Thyroid gland (tissue), 4 donors: ENCODE data around the gene HIVEP2. TPM values are rescaled to one million over a fixed set of nuclear protein-coding genes. Genes with fewer than 3 reads are reported as not detected.

Experiments
- DNase-seq, 2 donors: peaks; one replicate each; pipeline ENCODE4 v3.0.0-alpha.2; 2019
- H3K27ac ChIP-seq, 3 donors: fragments of 200-600 bp; sonication (generic); 1 replicate in 2 of 3; 2 replicates in 1 of 3; pipeline ENCODE4 v1.5.1; 2016 to 2019; ENCODE audit warnings: mild to moderate bottlenecking in 1 of 3, moderate library complexity in 1 of 3
- H3K27me3 ChIP-seq: fragments of 200-600 bp; sonication (generic); one replicate; pipeline ENCODE4 v1.5.1; 2019
- H3K36me3 ChIP-seq, 2 donors: fragments of 200-600 bp; sonication (generic); one replicate each; pipeline ENCODE4 v1.5.1; 2016 to 2019
- H3K4me1 ChIP-seq, 2 donors: fragments of 200-600 bp; sonication (generic); one replicate each; pipeline ENCODE4 v1.5.1; 2017 to 2019
- H3K4me3 ChIP-seq, 3 donors: fragments of 200-600 bp; sonication (generic); replicated peaks in 1 of 3; 1 replicate in 2 of 3; 2 replicates in 1 of 3; pipeline ENCODE4 v1.5.1; 2016; ENCODE audit warnings: mild to moderate bottlenecking in 1 of 3
- H3K9me3 ChIP-seq: fragments of 200-600 bp; sonication (generic); one replicate; pipeline ENCODE4 v1.5.1; 2017
- CTCF ChIP-seq, 6 experiments: fragments of 200-600 bp in 3 of 6; fragments of 450-650 bp in 3 of 6; sonication (generic) in 3 of 6; IDR thresholded peaks; one replicate each; pipeline ENCODE4 v1.5.1; 2016 to 2019; ENCODE audit warnings: antibody characterized with exemption in 6 of 6, mild to moderate bottlenecking in 2 of 6, inconsistent platforms in 1 of 6, moderate library complexity in 1 of 6
- POLR2A ChIP-seq, 2 donors: fragments of 450-650 bp; IDR thresholded peaks; one replicate each; pipeline ENCODE4 v1.6.1; 2017; ENCODE audit warnings: antibody characterized with exemption in 2 of 2, mild to moderate bottlenecking in 2 of 2, moderate library complexity in 1 of 2
- WGBS, 2 donors: methylation state at CpG; one replicate each; pipeline ENCODE4 v1.1.5; 2017; 5-methylcytosine and 5-hydroxymethylcytosine counted together
- intact Hi-C: fragments of 100-400 bp; cut with DNase I; formaldehyde crosslinking; loops from one replicate; pipeline ENCODE4 v1.15.1; 2023
- total RNA-seq, 4 donors: library from RNA; depleted of rRNA; stranded (reverse); fragments of >200 nt; gene quantifications; one replicate each; pipeline ENCODE4 v1.2.3, GENCODE V29; 2016

The HIVEP2 gene
- total RNA-seq, 4 donors from 2014 or later = 23.3 to 41.8 (median 26.4) TPM

GRCh38 chr6:142800240-142800639 lies 144.7 kb downstream of the HIVEP2 start:
- H3K27ac ChIP-seq = no peak overlapping the region

GRCh38 chr6:142799639-142800038 lies 145.3 kb downstream of the HIVEP2 start:
- Histone ChIP-seq H3K4me1 (peaks cover 10 to 12% of the 10 kb centered on the region in 2 donors), H3K4me3 (no peak overlapping the region), H3K9me3 (no peaks in the 10 kb centered on the region), H3K27ac (no peak overlapping the region), H3K27me3 (no peaks in the 10 kb centered on the region), H3K36me3 (no peaks in the 10 kb centered on the region)
- WGBS, 2 donors = 100% methylated on average over 1 of the region's 1 CpG
- intact Hi-C loops = no loop called here
- TF ChIP-seq POLR2A (IDR thresholded peaks at IDR 0.05) (no peak), CTCF (IDR thresholded peaks at IDR 0.05) (no peak)
- no peak for DNase-seq

More at GRCh38 chr6:142800240-142800639, 144.7 kb downstream of the HIVEP2 start:
- no peak for DNase-seq
- peaks cover 10 to 12% of the 10 kb centered on the region in 2 donors for H3K4me1 ChIP-seq
- H3K27me3 ChIP-seq = no peaks in the 10 kb centered on the region
- intact Hi-C loops = no loop called here
- no peak overlapping the region for H3K4me3 ChIP-seq
- no peaks in the 10 kb centered on the region for H3K9me3 ChIP-seq
- H3K36me3 ChIP-seq = no peaks in the 10 kb centered on the region
- TF ChIP-seq POLR2A (IDR thresholded peaks at IDR 0.05) (no peak), CTCF (IDR thresholded peaks at IDR 0.05) (no peak)

GRCh38 chr6:142797159-142797558 lies 147.8 kb downstream of the HIVEP2 start:
- no peak overlapping the region for H3K4me3 ChIP-seq
- H3K27me3 ChIP-seq = no peaks in the 10 kb centered on the region
- TF ChIP-seq POLR2A (IDR thresholded peaks at IDR 0.05) = no peak
- no peak for TF ChIP-seq CTCF (IDR thresholded peaks at IDR 0.05)
- H3K4me1 ChIP-seq = peaks cover 10 to 12% of the 10 kb centered on the region in 2 donors
- no peak for DNase-seq
- H3K9me3 ChIP-seq = no peaks in the 10 kb centered on the region
- intact Hi-C loops = no loop called here
- no peak overlapping the region for H3K27ac ChIP-seq
- WGBS, 2 donors = 100% methylated on average over 1 of the region's 1 CpG
- no peaks in the 10 kb centered on the region for H3K36me3 ChIP-seq

GRCh38 chr6:142796571-142796970 lies 148.4 kb downstream of the HIVEP2 start:
- intact Hi-C loops = no loop called here
- H3K4me3 ChIP-seq = no peak overlapping the region
- peak; percentile 73 to 82 for DNase-seq

GRCh38 chr6:142796024-142796423 lies 149.0 kb downstream of the HIVEP2 start:
- DNase-seq = no peak
- Histone ChIP-seq H3K4me3 (no peak overlapping the region), H3K36me3 (no peaks in the 10 kb centered on the region), H3K4me1 (peaks cover 10 to 12% of the 10 kb centered on the region in 2 donors), H3K27me3 (no peaks in the 10 kb centered on the region), H3K9me3 (no peaks in the 10 kb centered on the region), H3K27ac (no peak overlapping the region)
- no peak for TF ChIP-seq CTCF (IDR thresholded peaks at IDR 0.05)
- no peak for TF ChIP-seq POLR2A (IDR thresholded peaks at IDR 0.05)
- intact Hi-C loops = no loop called here
- 90 to 94% methylated on average over 4 of the region's 4 CpGs for WGBS, 2 donors

More at GRCh38 chr6:142796571-142796970, 148.4 kb downstream of the HIVEP2 start:
- H3K27me3 ChIP-seq = no peaks in the 10 kb centered on the region
- no peaks in the 10 kb centered on the region for H3K36me3 ChIP-seq
- WGBS, 2 donors = 34 to 49% methylated on average over 5 of the region's 5 CpGs
- no peaks in the 10 kb centered on the region for H3K9me3 ChIP-seq
- no peak for TF ChIP-seq CTCF (IDR thresholded peaks at IDR 0.05)
- TF ChIP-seq POLR2A (IDR thresholded peaks at IDR 0.05) = no peak
- peaks cover 10 to 12% of the 10 kb centered on the region in 2 donors for H3K4me1 ChIP-seq
- no peak overlapping the region for H3K27ac ChIP-seq
